WTC11 (cell line): ENCODE results near the gene UBAP1L. TPM values are rescaled to one million over a fixed set of nuclear protein-coding genes. Genes with fewer than 3 reads are reported as not detected.

Experiments used
- ATAC-seq: fragments of 200-7000 bp; cut with Tn5 transposase; 2 replicates; pipeline ENCODE4 v1.10.0; 2021; ENCODE audit warnings: mild to moderate bottlenecking, moderate library complexity
- CTCF ChIA-PET: fragments of 300-600 bp; sonication (Branson Sonifier 250); formaldehyde crosslinking; loops from one replicate; lab custom pipeline; 2021; ENCODE audit warnings: antibody characterized with exemption; lab: Charles Lee
- POLR2A ChIA-PET: fragments of 350-600 bp; sonication (Branson Sonifier 250); formaldehyde crosslinking; loops from one replicate; lab custom pipeline; 2021; ENCODE audit warnings: antibody characterized with exemption; lab: Charles Lee
- DNase-seq: peaks from one replicate; pipeline ENCODE4 v3.0.0; 2021; ENCODE audit warnings: low spot score
- H3K27ac Mint-ChIP-seq: 2 replicates; pipeline ENCODE4 v1.8.0; 2021; ENCODE audit warnings: mixed read lengths
- H3K27me3 Mint-ChIP-seq: 2 replicates; pipeline ENCODE4 v1.8.0; 2021; ENCODE audit warnings: low read depth, mild to moderate bottlenecking, moderate library complexity, mixed read lengths
- H3K36me3 Mint-ChIP-seq: 2 replicates; pipeline ENCODE4 v1.8.0; 2021; ENCODE audit warnings: mixed read lengths
- H3K4me1 Mint-ChIP-seq: 2 replicates; pipeline ENCODE4 v1.8.0; 2022; ENCODE audit warnings: mixed read lengths
- H3K4me3 Mint-ChIP-seq: 2 replicates; pipeline ENCODE4 v1.8.0; 2021; ENCODE audit warnings: mild to moderate bottlenecking, moderate library complexity, mixed read lengths
- H3K9me3 Mint-ChIP-seq: 2 replicates; pipeline ENCODE4 v1.8.0; 2021; ENCODE audit warnings: mixed read lengths
- AFF4 ChIP-seq: sonication (generic); formaldehyde crosslinking; IDR thresholded peaks from 2 replicates; pipeline ENCODE4 v1.8.1; 2023; ENCODE audit warnings: mild to moderate bottlenecking, missing genetic modification reagents, borderline replicate concordance
- CBFB ChIP-seq: sonication (generic); formaldehyde crosslinking; IDR thresholded peaks from 2 replicates; pipeline ENCODE4 v1.8.1; 2022; ENCODE audit warnings: mild to moderate bottlenecking, low read depth, missing genetic modification reagents
- FOXK1 ChIP-seq: sonication (generic); formaldehyde crosslinking; IDR thresholded peaks from 2 replicates; pipeline ENCODE4 v1.8.0; 2022; ENCODE audit warnings: mild to moderate bottlenecking, moderate library complexity, missing genetic modification reagents
- GABPB1 ChIP-seq: sonication (generic); formaldehyde crosslinking; IDR thresholded peaks from 2 replicates; pipeline ENCODE4 v1.8.1; 2023; ENCODE audit warnings: mild to moderate bottlenecking, missing genetic modification reagents
- IRF2 ChIP-seq: sonication (generic); formaldehyde crosslinking; IDR thresholded peaks from 2 replicates; pipeline ENCODE4 v1.8.0; 2022; ENCODE audit warnings: low read depth, missing genetic modification reagents, borderline replicate concordance
- MYBL2 ChIP-seq: sonication (generic); formaldehyde crosslinking; IDR thresholded peaks from 2 replicates; pipeline ENCODE4 v1.8.1; 2023; ENCODE audit warnings: mild to moderate bottlenecking, moderate library complexity, missing genetic modification reagents
- NR1H2 ChIP-seq: sonication (generic); formaldehyde crosslinking; IDR thresholded peaks from 2 replicates; pipeline ENCODE4 v1.9.0; 2021; ENCODE audit warnings: mild to moderate bottlenecking, moderate library complexity, missing genetic modification reagents
- NR2C2 ChIP-seq: sonication (generic); formaldehyde crosslinking; IDR thresholded peaks from 2 replicates; pipeline ENCODE4 v1.8.0; 2022; ENCODE audit warnings: mild to moderate bottlenecking, missing genetic modification reagents
- PRRX2 ChIP-seq: fragments of 250-450 bp; sonication (Bioruptor Pico); IDR thresholded peaks from 2 replicates; pipeline ENCODE4 v1.8.0; 2021; ENCODE audit warnings: mild to moderate bottlenecking
- RELA ChIP-seq: sonication (generic); formaldehyde crosslinking; IDR thresholded peaks from 2 replicates; pipeline ENCODE4 v1.8.1; 2022; ENCODE audit warnings: missing genetic modification reagents, mild to moderate bottlenecking, borderline replicate concordance
- SMAD3 ChIP-seq: sonication (generic); formaldehyde crosslinking; IDR thresholded peaks from 2 replicates; pipeline ENCODE4 v1.8.0; 2022; ENCODE audit warnings: missing genetic modification reagents, mild to moderate bottlenecking, borderline replicate concordance
- SMAD4 ChIP-seq: sonication (generic); formaldehyde crosslinking; IDR thresholded peaks from 2 replicates; pipeline ENCODE4 v1.8.0; 2022; ENCODE audit warnings: mild to moderate bottlenecking, missing genetic modification reagents
- total RNA-seq: library from RNA; stranded (reverse); gene quantifications from 3 replicates; pipeline ENCODE4 v1.2.3, GENCODE V29; 2021
- TF ChIP-seq, protein P1 (sequence below): sonication (generic); formaldehyde crosslinking; IDR thresholded peaks from 2 replicates; pipeline ENCODE4 v1.8.1; 2022; ENCODE audit warnings: mild to moderate bottlenecking, missing genetic modification reagents, moderate library complexity, borderline replicate concordance
- TF ChIP-seq, protein P2 (sequence below): sonication (generic); formaldehyde crosslinking; IDR thresholded peaks from 2 replicates; pipeline ENCODE4 v1.8.1; 2023; ENCODE audit warnings: mild to moderate bottlenecking, missing genetic modification reagents
- TF ChIP-seq, protein P3 (sequence below): sonication (generic); formaldehyde crosslinking; IDR thresholded peaks from 2 replicates; pipeline ENCODE4 v1.8.1; 2023; ENCODE audit warnings: mild to moderate bottlenecking, missing genetic modification reagents
- TF ChIP-seq, protein P4 (sequence below): sonication (generic); formaldehyde crosslinking; IDR thresholded peaks from 2 replicates; pipeline ENCODE4 v1.8.1; 2022; ENCODE audit warnings: low read depth, mild to moderate bottlenecking, moderate library complexity, missing genetic modification reagents, borderline replicate concordance

Gene UBAP1L
- total RNA-seq, 1 experiment from 2014 or later, result 2.0 TPM

GRCh38 chr15:65089206-65089824 is 25.7 kb downstream of the UBAP1L start:
- DNase-seq (no peak), ATAC-seq (no peak)
- Mint-ChIP-seq H3K27ac (no peak overlapping the region), H3K27me3 (peaks cover 9% of the 10 kb centered on the region), H3K36me3 (no peaks in the 10 kb centered on the region), H3K9me3 (no peaks in the 10 kb centered on the region), H3K4me3 (no peak overlapping the region), H3K4me1 (peaks cover 42% of the 10 kb centered on the region)
- TF ChIP-seq, protein P1, sequence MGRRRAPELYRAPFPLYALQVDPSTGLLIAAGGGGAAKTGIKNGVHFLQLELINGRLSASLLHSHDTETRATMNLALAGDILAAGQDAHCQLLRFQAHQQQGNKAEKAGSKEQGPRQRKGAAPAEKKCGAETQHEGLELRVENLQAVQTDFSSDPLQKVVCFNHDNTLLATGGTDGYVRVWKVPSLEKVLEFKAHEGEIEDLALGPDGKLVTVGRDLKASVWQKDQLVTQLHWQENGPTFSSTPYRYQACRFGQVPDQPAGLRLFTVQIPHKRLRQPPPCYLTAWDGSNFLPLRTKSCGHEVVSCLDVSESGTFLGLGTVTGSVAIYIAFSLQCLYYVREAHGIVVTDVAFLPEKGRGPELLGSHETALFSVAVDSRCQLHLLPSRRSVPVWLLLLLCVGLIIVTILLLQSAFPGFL (CRISPR knock-in tag), result no peak
- TF ChIP-seq GABPB1 (CRISPR knock-in tag), result 0 out of 2 replicates have a peak, but pooled peaks have one; percentile 29
- POLR2A ChIA-PET, result no interaction called here
- CTCF ChIA-PET, result interaction anchor here (1.0 to 15.1 kb wide), 5 partner anchors 11 to 56 kb away, joined by 3 to 308 read pairs (median 5); no protein-coding TSS in a partner anchor

DNA sequence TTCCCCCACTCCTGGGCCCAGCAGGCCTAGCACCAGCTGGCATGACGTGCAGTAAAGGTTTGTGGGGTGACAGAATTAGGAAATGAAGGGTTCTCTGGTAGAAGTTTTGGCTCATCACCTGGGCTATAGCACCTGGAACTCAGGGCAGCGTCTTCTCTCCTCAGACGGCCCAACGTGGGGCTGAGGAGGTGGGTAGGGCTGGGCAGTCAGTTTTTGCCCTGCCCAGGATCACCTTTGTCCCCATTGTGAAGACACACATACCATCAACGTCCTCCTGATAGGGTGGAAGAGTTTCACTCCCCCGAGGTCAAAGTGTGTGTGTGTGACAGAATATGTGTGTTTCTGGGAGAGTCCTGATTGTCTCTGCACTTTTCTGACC is 26.4 kb downstream of the UBAP1L start:
- peaks cover 48% of the 10 kb centered on the region for H3K4me1 Mint-ChIP-seq
- no peaks in the 10 kb centered on the region for H3K9me3 Mint-ChIP-seq
- no peak for DNase-seq
- no peak for TF ChIP-seq AFF4 (CRISPR knock-in tag)
- ATAC-seq, result no peak
- peaks cover 10% of the 10 kb centered on the region for H3K27me3 Mint-ChIP-seq
- CTCF ChIA-PET, result interaction anchor here (1.0 to 15.1 kb wide), 5 partner anchors 11 to 55 kb away, joined by 3 to 308 read pairs (median 5); no protein-coding TSS in a partner anchor
- POLR2A ChIA-PET, result no interaction called here
- H3K36me3 Mint-ChIP-seq, result no peaks in the 10 kb centered on the region
- H3K4me3 Mint-ChIP-seq, result no peak overlapping the region
- no peak overlapping the region for H3K27ac Mint-ChIP-seq

DNA sequence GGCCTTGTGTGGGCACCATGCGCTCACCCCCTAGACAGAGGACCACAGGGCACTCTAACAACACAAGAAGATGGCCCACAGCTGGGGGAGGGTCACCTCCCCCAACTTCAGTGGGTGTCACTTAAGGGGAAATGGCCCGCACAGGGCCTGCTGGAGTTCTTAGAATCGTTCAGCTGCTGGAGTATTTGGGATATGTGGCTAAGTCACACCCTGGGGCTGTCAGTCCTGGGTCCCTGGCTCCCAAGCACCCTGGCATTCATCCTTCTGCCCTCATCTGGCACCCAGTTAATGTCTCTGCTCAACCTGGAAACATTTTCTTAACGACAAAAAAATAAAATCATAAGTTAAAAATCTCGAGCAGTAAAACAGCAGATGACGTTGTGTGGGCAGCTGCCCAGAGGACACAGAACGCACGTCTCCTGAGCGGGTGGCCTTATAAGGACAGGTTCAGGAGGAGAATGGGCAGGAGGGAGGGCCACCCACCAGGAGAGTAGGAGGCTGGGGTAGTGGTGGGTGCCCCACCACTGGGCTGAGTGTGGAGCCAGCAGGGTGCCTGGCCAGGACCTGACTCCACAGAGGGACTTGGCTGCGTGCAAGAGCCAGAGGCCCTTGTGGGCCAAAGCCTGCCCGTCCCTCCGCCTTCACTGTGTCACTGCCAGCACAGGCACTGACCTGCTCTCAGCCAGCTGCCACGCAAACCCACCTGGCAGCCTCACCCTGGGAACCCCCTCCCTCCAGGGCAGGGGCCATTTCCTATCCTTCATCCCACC is 26.9 kb downstream of the UBAP1L start:
- Mint-ChIP-seq H3K4me3 (no peak overlapping the region), H3K4me1 (peaks cover 53% of the 10 kb centered on the region), H3K27me3 (peaks cover 10% of the 10 kb centered on the region), H3K9me3 (no peaks in the 10 kb centered on the region), H3K36me3 (no peaks in the 10 kb centered on the region), H3K27ac (no peak overlapping the region)
- ChIA-PET POLR2A (interaction anchor here (1.0 kb wide), 1 partner anchor 14 kb away, joined by 4 read pairs; no protein-coding TSS in a partner anchor), CTCF (interaction anchor here (1.7 to 15.1 kb wide), 6 partner anchors 11 to 97 kb away, joined by 6 to 308 read pairs (median 33); partner anchors contain the start of genes CLPX, KBTBD13 and RASL12)
- TF ChIP-seq RELA (CRISPR knock-in tag), result no peak
- TF ChIP-seq, protein P2, sequence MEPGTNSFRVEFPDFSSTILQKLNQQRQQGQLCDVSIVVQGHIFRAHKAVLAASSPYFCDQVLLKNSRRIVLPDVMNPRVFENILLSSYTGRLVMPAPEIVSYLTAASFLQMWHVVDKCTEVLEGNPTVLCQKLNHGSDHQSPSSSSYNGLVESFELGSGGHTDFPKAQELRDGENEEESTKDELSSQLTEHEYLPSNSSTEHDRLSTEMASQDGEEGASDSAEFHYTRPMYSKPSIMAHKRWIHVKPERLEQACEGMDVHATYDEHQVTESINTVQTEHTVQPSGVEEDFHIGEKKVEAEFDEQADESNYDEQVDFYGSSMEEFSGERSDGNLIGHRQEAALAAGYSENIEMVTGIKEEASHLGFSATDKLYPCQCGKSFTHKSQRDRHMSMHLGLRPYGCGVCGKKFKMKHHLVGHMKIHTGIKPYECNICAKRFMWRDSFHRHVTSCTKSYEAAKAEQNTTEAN (CRISPR knock-in tag), result no peak
- no peak for TF ChIP-seq SMAD3 (CRISPR knock-in tag)
- no peak for TF ChIP-seq IRF2 (CRISPR knock-in tag)
- no peak for TF ChIP-seq MYBL2
- no peak for TF ChIP-seq SMAD4 (CRISPR knock-in tag)
- TF ChIP-seq, protein P3, sequence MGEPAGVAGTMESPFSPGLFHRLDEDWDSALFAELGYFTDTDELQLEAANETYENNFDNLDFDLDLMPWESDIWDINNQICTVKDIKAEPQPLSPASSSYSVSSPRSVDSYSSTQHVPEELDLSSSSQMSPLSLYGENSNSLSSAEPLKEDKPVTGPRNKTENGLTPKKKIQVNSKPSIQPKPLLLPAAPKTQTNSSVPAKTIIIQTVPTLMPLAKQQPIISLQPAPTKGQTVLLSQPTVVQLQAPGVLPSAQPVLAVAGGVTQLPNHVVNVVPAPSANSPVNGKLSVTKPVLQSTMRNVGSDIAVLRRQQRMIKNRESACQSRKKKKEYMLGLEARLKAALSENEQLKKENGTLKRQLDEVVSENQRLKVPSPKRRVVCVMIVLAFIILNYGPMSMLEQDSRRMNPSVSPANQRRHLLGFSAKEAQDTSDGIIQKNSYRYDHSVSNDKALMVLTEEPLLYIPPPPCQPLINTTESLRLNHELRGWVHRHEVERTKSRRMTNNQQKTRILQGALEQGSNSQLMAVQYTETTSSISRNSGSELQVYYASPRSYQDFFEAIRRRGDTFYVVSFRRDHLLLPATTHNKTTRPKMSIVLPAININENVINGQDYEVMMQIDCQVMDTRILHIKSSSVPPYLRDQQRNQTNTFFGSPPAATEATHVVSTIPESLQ (CRISPR knock-in tag), result no peak
- TF ChIP-seq PRRX2 (CRISPR knock-in tag), result no peak
- TF ChIP-seq, protein P4, sequence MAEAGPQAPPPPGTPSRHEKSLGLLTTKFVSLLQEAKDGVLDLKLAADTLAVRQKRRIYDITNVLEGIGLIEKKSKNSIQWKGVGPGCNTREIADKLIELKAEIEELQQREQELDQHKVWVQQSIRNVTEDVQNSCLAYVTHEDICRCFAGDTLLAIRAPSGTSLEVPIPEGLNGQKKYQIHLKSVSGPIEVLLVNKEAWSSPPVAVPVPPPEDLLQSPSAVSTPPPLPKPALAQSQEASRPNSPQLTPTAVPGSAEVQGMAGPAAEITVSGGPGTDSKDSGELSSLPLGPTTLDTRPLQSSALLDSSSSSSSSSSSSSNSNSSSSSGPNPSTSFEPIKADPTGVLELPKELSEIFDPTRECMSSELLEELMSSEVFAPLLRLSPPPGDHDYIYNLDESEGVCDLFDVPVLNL (CRISPR knock-in tag), result no peak
- TF ChIP-seq NR1H2 (CRISPR knock-in tag), result no peak
- no peak for TF ChIP-seq CBFB (CRISPR knock-in tag)
- no peak for TF ChIP-seq FOXK1
- TF ChIP-seq NR2C2 (CRISPR knock-in tag), result no peak
- DNase-seq, result no peak
- ATAC-seq, result no peak
